Neural cell (in vitro differentiated cells): ENCODE data around the gene PIGL.

Experiments
- EP300 ChIP-seq: fragments of 450-650 bp; conservative IDR thresholded peaks from 2 replicates; pipeline ENCODE4 v1.6.1; 2014; ENCODE audit warnings: antibody characterized with exemption, mild to moderate bottlenecking, moderate library complexity; ENCODE audit not compliant: poor library complexity, severe bottlenecking
- EZH2 ChIP-seq: fragments of 200-600, 300-800 bp; shearing (Covaris generic), sonication (generic); IDR thresholded peaks from 2 replicates; pipeline ENCODE4 v1.6.1; 2014; ENCODE audit warnings: antibody characterized with exemption, low read length, borderline replicate concordance, mild to moderate bottlenecking; ENCODE audit not compliant: insufficient read depth, poor library complexity, severe bottlenecking
- POLR2AphosphoS5 ChIP-seq: IDR thresholded peaks from 2 replicates; pipeline ENCODE4 v1.6.1; 2012
- SMC3 ChIP-seq: fragments of 450-650 bp; conservative IDR thresholded peaks from 2 replicates; pipeline ENCODE4 v1.6.1; 2014; ENCODE audit warnings: antibody characterized with exemption, mild to moderate bottlenecking, moderate library complexity; ENCODE audit not compliant: poor library complexity
- TAF1 ChIP-seq: IDR thresholded peaks from 2 replicates; pipeline ENCODE4 v1.6.1; 2012; ENCODE audit warnings: low read depth
- TF ChIP-seq, protein P1 (sequence below): fragments of 450-650 bp; IDR thresholded peaks from 2 replicates; pipeline ENCODE4 v1.5.1; 2014; ENCODE audit warnings: antibody characterized with exemption, mild to moderate bottlenecking, moderate library complexity; ENCODE audit not compliant: poor library complexity, severe bottlenecking
- TF ChIP-seq, protein P2 (sequence below): IDR thresholded peaks from 2 replicates; pipeline ENCODE4 v1.6.1; 2012; ENCODE audit warnings: borderline replicate concordance

DNA sequence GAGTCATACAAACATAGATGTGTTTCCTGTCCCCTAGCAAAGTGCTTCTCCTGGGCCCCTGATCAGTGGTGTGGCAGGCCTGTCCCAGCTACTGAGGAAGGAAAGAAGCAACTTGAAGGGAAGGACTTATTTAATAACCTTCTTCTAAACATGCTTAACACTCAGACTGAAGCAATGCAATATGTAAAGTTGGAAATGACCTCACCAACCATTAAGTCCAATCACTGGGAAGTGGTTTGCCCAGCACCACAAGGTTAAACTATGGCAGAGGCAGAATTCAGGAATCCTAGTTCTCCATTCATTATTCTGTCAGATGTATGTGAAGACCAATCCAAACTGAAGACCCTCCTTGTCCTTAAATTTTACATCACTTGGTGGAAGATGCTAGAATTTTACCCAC is 97.2 kb downstream of the PIGL start:
- TF ChIP-seq, protein P1, sequence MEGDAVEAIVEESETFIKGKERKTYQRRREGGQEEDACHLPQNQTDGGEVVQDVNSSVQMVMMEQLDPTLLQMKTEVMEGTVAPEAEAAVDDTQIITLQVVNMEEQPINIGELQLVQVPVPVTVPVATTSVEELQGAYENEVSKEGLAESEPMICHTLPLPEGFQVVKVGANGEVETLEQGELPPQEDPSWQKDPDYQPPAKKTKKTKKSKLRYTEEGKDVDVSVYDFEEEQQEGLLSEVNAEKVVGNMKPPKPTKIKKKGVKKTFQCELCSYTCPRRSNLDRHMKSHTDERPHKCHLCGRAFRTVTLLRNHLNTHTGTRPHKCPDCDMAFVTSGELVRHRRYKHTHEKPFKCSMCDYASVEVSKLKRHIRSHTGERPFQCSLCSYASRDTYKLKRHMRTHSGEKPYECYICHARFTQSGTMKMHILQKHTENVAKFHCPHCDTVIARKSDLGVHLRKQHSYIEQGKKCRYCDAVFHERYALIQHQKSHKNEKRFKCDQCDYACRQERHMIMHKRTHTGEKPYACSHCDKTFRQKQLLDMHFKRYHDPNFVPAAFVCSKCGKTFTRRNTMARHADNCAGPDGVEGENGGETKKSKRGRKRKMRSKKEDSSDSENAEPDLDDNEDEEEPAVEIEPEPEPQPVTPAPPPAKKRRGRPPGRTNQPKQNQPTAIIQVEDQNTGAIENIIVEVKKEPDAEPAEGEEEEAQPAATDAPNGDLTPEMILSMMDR: no peak
- TF ChIP-seq TAF1 (no peak), SMC3 (no peak), EZH2 (no peak), EP300 (no peak), POLR2AphosphoS5 (no peak)
- TF ChIP-seq, protein P2, sequence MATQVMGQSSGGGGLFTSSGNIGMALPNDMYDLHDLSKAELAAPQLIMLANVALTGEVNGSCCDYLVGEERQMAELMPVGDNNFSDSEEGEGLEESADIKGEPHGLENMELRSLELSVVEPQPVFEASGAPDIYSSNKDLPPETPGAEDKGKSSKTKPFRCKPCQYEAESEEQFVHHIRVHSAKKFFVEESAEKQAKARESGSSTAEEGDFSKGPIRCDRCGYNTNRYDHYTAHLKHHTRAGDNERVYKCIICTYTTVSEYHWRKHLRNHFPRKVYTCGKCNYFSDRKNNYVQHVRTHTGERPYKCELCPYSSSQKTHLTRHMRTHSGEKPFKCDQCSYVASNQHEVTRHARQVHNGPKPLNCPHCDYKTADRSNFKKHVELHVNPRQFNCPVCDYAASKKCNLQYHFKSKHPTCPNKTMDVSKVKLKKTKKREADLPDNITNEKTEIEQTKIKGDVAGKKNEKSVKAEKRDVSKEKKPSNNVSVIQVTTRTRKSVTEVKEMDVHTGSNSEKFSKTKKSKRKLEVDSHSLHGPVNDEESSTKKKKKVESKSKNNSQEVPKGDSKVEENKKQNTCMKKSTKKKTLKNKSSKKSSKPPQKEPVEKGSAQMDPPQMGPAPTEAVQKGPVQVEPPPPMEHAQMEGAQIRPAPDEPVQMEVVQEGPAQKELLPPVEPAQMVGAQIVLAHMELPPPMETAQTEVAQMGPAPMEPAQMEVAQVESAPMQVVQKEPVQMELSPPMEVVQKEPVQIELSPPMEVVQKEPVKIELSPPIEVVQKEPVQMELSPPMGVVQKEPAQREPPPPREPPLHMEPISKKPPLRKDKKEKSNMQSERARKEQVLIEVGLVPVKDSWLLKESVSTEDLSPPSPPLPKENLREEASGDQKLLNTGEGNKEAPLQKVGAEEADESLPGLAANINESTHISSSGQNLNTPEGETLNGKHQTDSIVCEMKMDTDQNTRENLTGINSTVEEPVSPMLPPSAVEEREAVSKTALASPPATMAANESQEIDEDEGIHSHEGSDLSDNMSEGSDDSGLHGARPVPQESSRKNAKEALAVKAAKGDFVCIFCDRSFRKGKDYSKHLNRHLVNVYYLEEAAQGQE: no peak
